AG08396 (cell line): ENCODE data around the gene ACTG2.
A peak's percentile ranks its signal among the peaks of the same experiment; 100 is the strongest.
"Not testable (repeated sequence)": the region's sequence is repeated elsewhere in the genome, so short reads cannot be mapped to it uniquely, and the experiment has no call there.

Source experiments
- DNase-seq: peaks from one replicate; pipeline ENCODE4 v3.0.0; 2012; ENCODE audit warnings: low spot score, mixed read lengths

Gene ACTG2

GRCh38 chr2:73937103-73937885 is 44.5 kb downstream of the ACTG2 start:
- no peak for DNase-seq

DNA sequence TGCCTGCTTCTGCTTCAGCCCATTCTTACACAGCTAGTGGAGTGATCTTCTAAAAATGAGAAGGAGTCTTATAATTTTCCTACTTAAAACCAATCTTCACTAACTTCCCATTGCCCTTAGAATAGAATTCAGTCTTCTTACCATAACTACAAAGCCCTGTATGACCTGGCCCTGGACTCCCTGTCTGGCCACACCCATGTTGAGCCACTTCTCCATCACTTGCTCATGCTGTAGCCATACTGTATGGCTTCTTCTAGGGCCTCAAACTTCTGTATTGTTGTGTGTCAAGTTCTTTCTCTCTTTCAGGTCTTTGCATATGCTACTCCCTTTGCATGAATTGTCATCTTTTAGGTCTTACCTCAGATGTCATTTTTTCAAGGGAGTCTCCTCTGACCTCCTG is 45.1 kb downstream of the ACTG2 start:
- no peak for DNase-seq

- DNase-seq, result peak; percentile 43
These were observed 46.0 kb downstream of the ACTG2 start for GRCh38 chr2:73938718-73939352.

- peak; percentile 57 for DNase-seq
These were observed 46.6 kb downstream of the ACTG2 start for GRCh38 chr2:73939419-73939818.

- not testable (repeated sequence) for DNase-seq
These were observed 47.3 kb downstream of the ACTG2 start for GRCh38 chr2:73940066-73940465.

GRCh38 chr2:73942664-73943063 is 49.9 kb downstream of the ACTG2 start:
- DNase-seq, result no peak

GRCh38 chr2:73944714-73945113 is 51.9 kb downstream of the ACTG2 start:
- no peak for DNase-seq

DNA sequence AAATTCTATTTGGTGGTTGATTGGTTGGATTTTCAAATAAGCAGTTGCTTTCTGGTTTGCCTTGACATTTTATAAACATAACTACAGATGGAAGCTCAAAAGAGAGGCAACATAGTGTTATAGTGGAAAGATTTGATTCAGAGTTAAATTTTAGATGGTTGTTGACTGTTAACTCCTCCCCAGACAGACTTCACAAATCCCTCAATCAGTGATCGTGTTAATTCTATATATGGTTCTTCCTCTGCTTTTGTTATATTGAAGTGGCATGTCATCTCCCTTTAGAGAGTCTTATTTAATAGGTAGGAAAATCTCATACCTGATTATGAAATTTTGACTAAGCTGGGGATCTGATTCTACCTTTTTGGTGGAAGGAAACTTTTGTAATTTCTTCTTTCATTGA is 53.4 kb downstream of the ACTG2 start:
- no peak for DNase-seq

DNA sequence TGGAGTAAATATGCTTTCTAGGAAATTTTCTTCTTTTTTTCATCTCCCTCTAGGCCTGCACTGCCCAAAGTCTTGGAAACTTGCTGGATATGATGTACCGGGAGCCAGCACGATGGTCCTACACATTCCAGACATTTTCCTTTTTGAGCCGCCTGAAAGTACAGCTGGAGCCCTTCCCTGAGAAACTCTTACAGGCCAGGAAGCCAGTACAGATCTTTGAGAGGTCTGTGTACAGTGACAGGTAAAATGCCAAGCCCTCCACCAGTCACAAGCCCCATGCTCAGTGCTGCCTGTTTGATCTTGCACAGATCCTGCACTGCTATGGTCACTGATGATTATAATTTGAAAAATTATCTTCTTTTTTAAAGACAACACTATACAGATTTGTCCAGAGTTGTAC is 53.9 kb downstream of the ACTG2 start:
- DNase-seq, result no peak

DNA sequence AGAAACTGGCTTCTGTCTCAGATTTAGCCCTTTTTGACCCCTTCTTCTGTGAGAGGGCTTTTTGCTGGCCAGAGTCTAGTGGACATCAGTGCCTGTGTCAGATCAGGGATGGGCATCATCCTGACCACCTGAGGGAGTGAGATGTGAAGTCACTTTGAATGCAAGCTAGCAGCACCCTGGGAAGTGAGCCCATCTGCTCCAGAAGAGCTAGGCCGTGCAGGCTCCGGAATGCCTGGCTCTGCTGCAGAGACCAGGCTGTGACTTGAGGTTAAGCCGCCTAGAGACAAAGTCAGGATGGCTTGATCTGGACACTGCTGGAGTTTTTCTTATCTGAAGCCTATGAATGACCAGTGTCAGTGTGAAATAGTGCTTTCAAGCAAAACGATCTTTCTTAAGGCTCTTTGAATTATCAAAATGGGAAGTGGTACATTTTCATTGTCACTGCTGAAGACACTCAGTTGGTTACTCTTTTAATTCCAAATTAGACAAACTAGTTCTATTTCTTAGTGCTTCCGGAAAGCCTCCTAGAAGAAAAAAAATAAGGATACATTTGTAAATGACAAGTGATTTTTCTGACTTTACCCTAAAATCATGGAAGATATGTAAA is 54.7 kb downstream of the ACTG2 start:
- DNase-seq, result no peak

GRCh38 chr2:73949802-73950201 is 57.0 kb downstream of the ACTG2 start:
- DNase-seq, result no peak

DNA sequence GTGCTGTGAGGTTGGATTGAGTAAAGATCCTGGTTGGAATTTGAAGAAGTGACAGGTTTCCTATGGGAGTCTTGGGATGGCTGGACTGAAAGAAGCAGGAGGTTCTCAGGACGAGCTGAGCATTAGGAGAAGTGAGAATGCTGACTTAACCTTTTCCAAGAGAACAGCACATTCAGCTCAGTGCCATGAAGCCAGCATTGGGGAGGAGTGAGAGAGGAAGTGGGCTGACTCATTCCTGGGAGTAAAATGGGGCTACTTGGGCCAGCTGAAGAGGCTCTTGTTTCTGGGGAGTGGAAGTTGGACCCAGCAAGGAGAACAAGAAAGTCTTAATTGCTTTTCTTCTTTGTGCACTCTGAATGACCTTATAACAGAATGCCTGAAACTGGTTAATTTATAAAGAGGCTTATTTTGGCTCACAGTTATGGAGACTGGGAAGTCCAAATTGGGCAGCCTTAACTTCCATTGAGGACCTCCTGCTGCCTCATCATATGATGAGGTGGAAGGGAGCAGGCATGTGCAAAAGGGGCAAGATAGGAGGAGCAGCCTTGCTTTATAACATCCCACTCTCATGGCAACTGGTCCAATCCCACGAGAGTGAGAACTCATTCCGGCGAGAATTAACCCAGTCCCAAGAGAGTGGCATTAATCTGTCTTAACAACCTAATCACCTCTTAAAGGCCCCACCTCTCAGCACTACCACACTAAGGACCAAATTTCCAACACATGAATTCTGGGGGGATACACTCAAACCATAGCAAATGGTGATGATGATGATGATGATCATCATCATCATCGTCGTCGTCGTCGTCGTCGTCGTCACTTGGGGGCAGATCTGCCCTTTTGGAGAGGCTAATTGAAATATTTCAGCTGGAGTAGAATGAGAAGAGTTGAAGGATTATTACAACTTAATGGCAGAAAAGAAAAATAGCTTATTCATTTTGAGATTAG is 60.0 kb downstream of the ACTG2 start:
- peak; percentile 43 for DNase-seq

GRCh38 chr2:73956218-73956865 is 63.5 kb downstream of the ACTG2 start:
- no peak for DNase-seq

DNA sequence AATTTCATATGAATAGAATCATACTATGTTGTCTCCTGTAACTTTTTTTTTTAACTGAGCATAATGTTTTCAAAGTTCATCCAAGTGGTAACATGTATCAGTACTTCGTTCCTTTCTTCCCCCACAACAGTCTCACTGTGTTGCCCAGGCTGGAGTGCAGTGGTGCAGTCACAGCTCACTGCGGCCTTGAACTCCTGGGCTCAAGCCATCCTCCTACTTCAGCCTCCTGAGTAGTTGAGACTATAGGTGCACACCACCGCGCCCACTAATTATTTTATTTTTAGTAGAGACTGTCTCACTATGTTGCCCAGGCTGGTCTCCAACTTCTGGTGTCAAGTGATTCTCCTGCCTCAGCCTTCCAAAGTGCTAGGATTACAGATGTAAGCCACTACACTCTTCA is 68.5 kb downstream of the ACTG2 start:
- no peak for DNase-seq

GRCh38 chr2:73961823-73962615 is 69.2 kb downstream of the ACTG2 start:
- DNase-seq, result no peak

DNA sequence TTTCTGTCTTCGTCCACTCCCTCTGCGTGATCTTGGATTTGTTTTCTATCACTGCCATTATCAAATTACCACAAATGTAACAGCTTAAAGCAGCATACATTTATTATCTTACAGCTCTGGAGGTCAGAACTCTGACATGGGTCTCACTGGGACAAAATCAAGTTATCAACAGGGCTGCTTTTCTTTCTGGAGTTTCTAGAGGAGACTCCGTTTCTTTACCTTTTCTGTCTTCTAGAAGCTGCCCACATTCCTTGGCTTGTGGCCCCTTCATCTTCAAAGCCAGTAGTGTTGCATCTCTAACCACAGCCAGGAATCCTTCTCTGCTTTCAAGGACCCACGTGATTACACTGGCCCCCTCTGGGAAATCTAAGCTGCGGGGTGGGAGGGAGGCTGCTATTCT is 70.0 kb downstream of the ACTG2 start:
- DNase-seq, result no peak

DNA sequence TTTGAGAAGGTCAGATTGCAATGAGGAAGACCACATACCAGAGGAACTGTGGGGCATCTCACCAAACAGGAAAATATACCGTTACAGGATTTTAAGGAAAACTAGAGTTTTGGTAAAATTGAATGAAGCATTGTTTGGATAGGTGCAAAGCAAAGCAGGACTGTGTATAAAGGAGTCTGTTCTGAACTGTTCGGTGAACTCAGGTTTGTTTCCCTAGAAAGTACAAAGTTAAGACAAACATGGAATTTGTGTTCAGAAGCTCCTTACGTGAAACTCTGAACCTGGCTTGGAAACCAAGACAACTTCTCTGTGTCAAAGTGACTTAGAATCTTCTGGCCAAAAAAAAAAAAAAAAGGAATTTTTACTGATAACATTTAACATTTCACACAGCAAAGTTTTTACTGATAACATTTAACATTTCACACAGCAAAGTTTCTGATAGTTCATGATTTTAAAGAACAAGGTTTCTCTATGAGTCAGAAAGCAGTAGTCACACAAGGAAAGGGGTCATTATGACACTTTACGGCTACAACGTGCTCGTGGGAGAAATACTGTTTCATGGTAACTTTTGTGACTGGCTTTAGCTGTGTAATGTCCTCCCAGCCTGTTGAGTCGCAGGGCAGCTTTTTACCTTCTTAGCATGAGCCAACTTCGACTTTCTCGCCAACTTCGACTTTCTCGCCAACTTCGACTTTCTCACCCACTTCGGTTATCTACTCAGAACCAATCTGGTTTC is 70.7 kb downstream of the ACTG2 start:
- no peak for DNase-seq

DNA sequence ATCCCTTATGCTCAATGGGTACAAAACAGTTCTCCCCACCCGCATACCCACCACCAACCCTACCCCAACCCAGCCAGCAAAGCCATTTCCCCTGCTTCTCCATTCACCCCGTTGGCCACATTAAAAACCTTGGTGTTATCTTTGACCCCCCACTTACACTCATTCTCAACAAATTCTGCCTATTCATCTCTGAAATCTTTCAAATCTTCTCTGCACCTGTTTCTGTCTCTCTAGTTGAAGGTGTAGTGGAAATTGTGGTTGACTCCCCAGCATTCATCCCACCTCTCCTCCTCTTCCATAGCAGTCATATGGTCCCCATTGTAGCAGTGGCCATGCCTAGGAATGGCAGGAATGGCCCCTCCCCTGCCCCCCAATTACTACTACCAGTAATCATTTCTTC is 71.4 kb downstream of the ACTG2 start:
- no peak for DNase-seq

- no peak for DNase-seq
These were observed 72.2 kb downstream of the ACTG2 start for GRCh38 chr2:73965053-73965452.

- DNase-seq, result no peak
These were observed 75.6 kb downstream of the ACTG2 start for GRCh38 chr2:73968357-73968937.
